ENCODE data around the gene RFX4.

- no peak for TF ChIP-seq GATA3 (IDR thresholded peaks at IDR 0.05; ENCODE audit: low read depth, low read length)
- TF ChIP-seq GATA2 (IDR thresholded peaks at IDR 0.05; ENCODE audit: low read depth, low read length), result no peak
Observed at GRCh38 chr12:106801167-106801708, 218.4 kb downstream of the RFX4 start.
